ENCODE data around the gene OLFM1.

Gene OLFM1

DNA sequence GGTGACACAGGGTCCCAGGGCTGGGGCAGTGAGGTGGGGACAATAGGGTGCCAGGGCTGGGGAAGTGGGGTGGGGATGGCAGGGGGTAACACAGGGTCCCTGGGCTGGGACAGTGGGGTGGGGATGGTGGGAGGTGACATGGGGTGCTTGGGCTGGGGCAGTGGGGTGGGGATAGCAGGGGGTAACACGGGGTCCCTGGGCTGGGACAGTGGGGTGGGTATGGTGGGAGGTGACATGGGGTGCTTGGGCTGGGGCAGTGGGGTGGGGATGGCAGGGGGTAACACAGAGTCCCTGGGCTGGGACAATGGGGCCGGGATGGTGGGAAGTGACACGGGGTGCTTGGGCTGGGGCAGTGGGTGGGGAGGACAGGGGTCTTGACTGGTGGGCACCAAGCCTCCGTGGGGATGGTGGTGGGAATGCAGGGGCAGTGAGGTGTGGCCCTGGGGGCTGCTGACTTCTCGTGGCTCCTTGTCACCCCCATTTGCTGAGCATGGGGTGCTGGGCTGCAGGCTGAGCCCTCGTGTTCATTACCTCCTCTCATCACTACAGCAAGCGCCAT is 41.7 kb downstream of the OLFM1 start:
- Histone ChIP-seq H3K36me3 (ENCODE audit: low read depth) (no peaks in the 10 kb centered on the region), H3K27me3 (ENCODE audit: insufficient read depth, poor library complexity, severe bottlenecking) (peaks cover 16% of the 10 kb centered on the region), H3K4me1 (ENCODE audit: insufficient read depth, poor library complexity, severe bottlenecking) (no peaks in the 10 kb centered on the region), H3K9me3 (ENCODE audit: severe bottlenecking) (no peaks in the 10 kb centered on the region), H3K27ac (ENCODE audit: poor library complexity, severe bottlenecking) (no peak overlapping the region), H3K4me3 (ENCODE audit: severe bottlenecking) (no peak overlapping the region)
- ATAC-seq (ENCODE audit: low read depth): no peak
- no peak for DNase-seq (ENCODE audit: low spot score)
- TF ChIP-seq, protein P1, sequence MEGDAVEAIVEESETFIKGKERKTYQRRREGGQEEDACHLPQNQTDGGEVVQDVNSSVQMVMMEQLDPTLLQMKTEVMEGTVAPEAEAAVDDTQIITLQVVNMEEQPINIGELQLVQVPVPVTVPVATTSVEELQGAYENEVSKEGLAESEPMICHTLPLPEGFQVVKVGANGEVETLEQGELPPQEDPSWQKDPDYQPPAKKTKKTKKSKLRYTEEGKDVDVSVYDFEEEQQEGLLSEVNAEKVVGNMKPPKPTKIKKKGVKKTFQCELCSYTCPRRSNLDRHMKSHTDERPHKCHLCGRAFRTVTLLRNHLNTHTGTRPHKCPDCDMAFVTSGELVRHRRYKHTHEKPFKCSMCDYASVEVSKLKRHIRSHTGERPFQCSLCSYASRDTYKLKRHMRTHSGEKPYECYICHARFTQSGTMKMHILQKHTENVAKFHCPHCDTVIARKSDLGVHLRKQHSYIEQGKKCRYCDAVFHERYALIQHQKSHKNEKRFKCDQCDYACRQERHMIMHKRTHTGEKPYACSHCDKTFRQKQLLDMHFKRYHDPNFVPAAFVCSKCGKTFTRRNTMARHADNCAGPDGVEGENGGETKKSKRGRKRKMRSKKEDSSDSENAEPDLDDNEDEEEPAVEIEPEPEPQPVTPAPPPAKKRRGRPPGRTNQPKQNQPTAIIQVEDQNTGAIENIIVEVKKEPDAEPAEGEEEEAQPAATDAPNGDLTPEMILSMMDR (IDR thresholded peaks at IDR 0.05; ENCODE audit: poor library complexity, severe bottlenecking): no peak

DNA sequence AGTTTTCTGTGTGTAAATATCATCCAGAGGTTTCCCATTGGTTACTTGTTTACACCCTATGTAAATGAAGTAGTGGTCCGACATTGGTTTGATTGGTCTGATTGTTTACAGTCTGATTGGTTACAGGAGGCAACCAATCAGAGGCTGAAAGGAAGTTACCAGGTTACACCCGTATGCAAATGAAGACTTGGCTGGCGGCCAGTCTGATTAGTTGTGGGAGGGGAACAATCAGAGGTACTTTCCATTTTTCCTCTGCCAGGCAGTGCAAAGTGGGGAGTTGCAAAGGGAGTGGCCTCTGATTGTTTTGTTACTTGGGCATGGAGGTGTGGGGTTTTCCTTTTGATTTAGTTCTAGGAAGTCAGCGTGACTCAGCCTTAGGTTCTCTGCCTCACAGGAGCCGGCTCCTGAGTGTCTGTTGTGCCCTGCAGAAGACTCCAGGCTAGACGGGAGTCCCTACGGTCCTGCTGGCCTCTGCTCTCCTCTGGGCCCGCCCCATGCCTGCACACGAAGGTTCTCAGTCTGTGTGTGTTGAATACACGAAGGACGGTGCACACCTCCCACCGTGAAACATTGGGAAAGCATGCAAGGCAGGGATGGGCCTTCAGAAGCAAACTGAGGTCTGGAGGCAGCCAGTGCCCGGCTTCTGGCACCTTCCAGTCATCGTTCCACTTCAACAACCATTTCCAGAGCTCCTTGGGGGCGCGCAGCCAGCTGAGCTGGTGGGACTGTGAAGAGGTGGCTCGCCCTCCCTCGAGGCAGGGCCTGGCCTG is 42.9 kb downstream of the OLFM1 start:
- peak; percentile 48 for ATAC-seq (ENCODE audit: low read depth)
- peaks cover 21% of the 10 kb centered on the region for H3K27me3 ChIP-seq (ENCODE audit: insufficient read depth, poor library complexity, severe bottlenecking)
- TF ChIP-seq, protein P1 (IDR thresholded peaks at IDR 0.05; ENCODE audit: poor library complexity, severe bottlenecking): no peak
- H3K27ac ChIP-seq (ENCODE audit: poor library complexity, severe bottlenecking): no peak overlapping the region
- no peaks in the 10 kb centered on the region for H3K36me3 ChIP-seq (ENCODE audit: low read depth)
- no peak for DNase-seq (ENCODE audit: low spot score)
- H3K4me3 ChIP-seq (ENCODE audit: severe bottlenecking): no peak overlapping the region
- H3K4me1 ChIP-seq (ENCODE audit: insufficient read depth, poor library complexity, severe bottlenecking): no peaks in the 10 kb centered on the region
- no peaks in the 10 kb centered on the region for H3K9me3 ChIP-seq (ENCODE audit: severe bottlenecking)

GRCh38 chr9:135131488-135131887 is 44.0 kb downstream of the OLFM1 start:
- Histone ChIP-seq H3K27ac (ENCODE audit: poor library complexity, severe bottlenecking) (no peak overlapping the region), H3K4me3 (ENCODE audit: severe bottlenecking) (no peak overlapping the region), H3K36me3 (ENCODE audit: low read depth) (no peaks in the 10 kb centered on the region), H3K27me3 (ENCODE audit: insufficient read depth, poor library complexity, severe bottlenecking) (peaks cover 23% of the 10 kb centered on the region), H3K4me1 (ENCODE audit: insufficient read depth, poor library complexity, severe bottlenecking) (no peaks in the 10 kb centered on the region), H3K9me3 (ENCODE audit: severe bottlenecking) (no peaks in the 10 kb centered on the region)
- ATAC-seq (ENCODE audit: low read depth): no peak
- no peak for DNase-seq (ENCODE audit: low spot score)
- TF ChIP-seq, protein P1 (IDR thresholded peaks at IDR 0.05; ENCODE audit: poor library complexity, severe bottlenecking): no peak

GRCh38 chr9:135132008-135132407 is 44.5 kb downstream of the OLFM1 start:
- Histone ChIP-seq H3K36me3 (ENCODE audit: low read depth) (no peaks in the 10 kb centered on the region), H3K27ac (ENCODE audit: poor library complexity, severe bottlenecking) (no peak overlapping the region), H3K4me3 (ENCODE audit: severe bottlenecking) (no peak overlapping the region), H3K4me1 (ENCODE audit: insufficient read depth, poor library complexity, severe bottlenecking) (no peaks in the 10 kb centered on the region), H3K27me3 (ENCODE audit: insufficient read depth, poor library complexity, severe bottlenecking) (peaks cover 23% of the 10 kb centered on the region), H3K9me3 (ENCODE audit: severe bottlenecking) (no peaks in the 10 kb centered on the region)
- TF ChIP-seq, protein P1 (IDR thresholded peaks at IDR 0.05; ENCODE audit: poor library complexity, severe bottlenecking): no peak
- DNase-seq (ENCODE audit: low spot score): no peak
- no peak for ATAC-seq (ENCODE audit: low read depth)

Measured in RWPE2 (cell line).